Upper lobe of left lung (tissue), 6 donors: ENCODE results near the gene PTPRD. TPM values are rescaled to one million over a fixed set of nuclear protein-coding genes. Genes with fewer than 3 reads are reported as not detected.

Experiments
- ATAC-seq, 2 donors: fragments of 200-7000 bp; cut with Tn5 transposase; one replicate each; pipeline ENCODE4 v1.9.1; 2022; ENCODE audit warnings: mild to moderate bottlenecking in 2 of 2, moderate library complexity in 2 of 2; ENCODE audit not compliant: low FRiP score in 2 of 2
- DNase-seq, 2 donors: peaks; one replicate each; pipeline ENCODE4 v3.0.0-alpha.2; 2019 to 2020
- H3K27ac ChIP-seq, 4 donors: fragments of 200-600 bp; sonication (generic); one replicate each; pipeline ENCODE4 v1.5.1; 2016 to 2019
- H3K27me3 ChIP-seq, 4 donors: fragments of 200-600 bp; sonication (generic); one replicate each; pipeline ENCODE4 v1.5.1; 2017 to 2019
- H3K36me3 ChIP-seq, 4 donors: fragments of 200-600 bp; sonication (generic); one replicate each; pipeline ENCODE4 v1.5.1; 2016 to 2019
- H3K4me1 ChIP-seq, 4 donors: fragments of 200-600 bp; sonication (generic); one replicate each; pipeline ENCODE4 v1.5.1; 2018 to 2019
- H3K4me3 ChIP-seq, 4 donors: fragments of 200-600 bp; sonication (generic); one replicate each; pipeline ENCODE4 v1.5.1; 2017 to 2019; ENCODE audit warnings: mild to moderate bottlenecking in 2 of 4, moderate library complexity in 1 of 4
- H3K9me3 ChIP-seq, 4 donors: fragments of 200-600 bp; sonication (generic); one replicate each; pipeline ENCODE4 v1.5.1; 2018 to 2019
- EP300 ChIP-seq, 4 donors: sonication (generic); formaldehyde crosslinking; IDR thresholded peaks; one replicate each; pipeline ENCODE4 v1.5.1; 2017; ENCODE audit warnings: antibody characterized with exemption in 4 of 4, control low read depth in 2 of 4
- POLR2A ChIP-seq, 4 donors: fragments of 450-650 bp; IDR thresholded peaks; one replicate each; pipeline ENCODE4 v1.5.1; 2016 to 2017; ENCODE audit warnings: antibody characterized with exemption in 4 of 4, mild to moderate bottlenecking in 2 of 4
- POLR2AphosphoS5 ChIP-seq, 2 donors: sonication (generic); formaldehyde crosslinking; IDR thresholded peaks; one replicate each; pipeline ENCODE4 v1.5.1; 2017; ENCODE audit warnings: antibody characterized with exemption in 2 of 2
- WGBS, 2 donors: methylation state at CpG; one replicate each; pipeline ENCODE4 v1.1.5; 2017 to 2018; 5-methylcytosine and 5-hydroxymethylcytosine counted together
- total RNA-seq, 6 donors: library from RNA; depleted of rRNA in 4 of 6; stranded (reverse); fragments of >200 nt in 4 of 6; gene quantifications; one replicate each; pipeline versions ENCODE4 v1.1.0 to v1.2.1, GENCODE V29; 2016 to 2021
- TF ChIP-seq, protein P1 (sequence below), 6 experiments: fragments of 450-650 bp in 4 of 6; fragments of 200-600 bp in 2 of 6; sonication (generic) in 2 of 6; IDR thresholded peaks; one replicate each; pipeline ENCODE4 v1.5.1; 2016 to 2019; ENCODE audit warnings: antibody characterized with exemption in 6 of 6
- donor health status: DM: no; HTN: no; CAD: no; lungs with moderate emphysema.
- donor health status: DM: no; HTN: yes; CAD: no; lungs with severe emphysema.

Gene PTPRD
- total RNA-seq, 6 donors from 2014 or later, result 7.4 to 46.1 (median 14.5) TPM

DNA sequence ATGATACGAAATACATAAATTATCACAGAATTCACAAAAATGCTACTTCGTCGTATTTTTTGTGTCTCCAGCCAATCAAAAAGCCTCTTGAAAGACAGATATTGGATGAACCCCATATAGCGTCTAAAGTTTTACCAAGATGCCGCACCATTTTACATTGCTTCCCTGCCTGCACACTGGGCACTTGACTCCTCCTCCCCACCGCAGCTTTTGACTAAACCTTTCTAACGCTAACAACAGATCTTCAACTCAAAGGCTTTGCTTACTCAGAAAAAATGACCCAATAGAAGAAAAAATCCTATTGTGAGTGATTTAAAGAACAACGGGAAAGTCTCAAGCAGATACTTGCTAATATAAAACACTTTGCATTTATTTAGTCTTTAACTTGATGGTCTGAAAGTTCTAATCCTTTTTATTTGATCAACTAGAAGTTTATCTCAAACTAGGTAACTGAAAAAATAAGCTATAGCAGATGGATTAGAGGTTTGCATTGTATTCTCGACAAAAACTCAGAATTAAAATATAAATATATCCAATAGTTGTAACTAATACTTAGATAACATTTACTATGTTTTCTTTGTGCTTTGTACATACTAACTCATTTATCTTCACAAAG, 2204.1 kb downstream of the PTPRD start:
- Histone ChIP-seq H3K9me3 (no peaks in the 10 kb centered on the region), H3K4me1 (no peaks in the 10 kb centered on the region), H3K27me3 (no peaks in the 10 kb centered on the region), H3K27ac (no peak overlapping the region), H3K4me3 (no peak overlapping the region), H3K36me3 (no peaks in the 10 kb centered on the region)
- no peak for DNase-seq
- 83 to 86% methylated on average over 9 of the region's 9 CpGs for WGBS, 2 donors
- ATAC-seq, result no peak
- TF ChIP-seq POLR2A (IDR thresholded peaks at IDR 0.05) (no peak), EP300 (IDR thresholded peaks at IDR 0.05) (no peak), POLR2AphosphoS5 (IDR thresholded peaks at IDR 0.05) (no peak)
- TF ChIP-seq, protein P1, sequence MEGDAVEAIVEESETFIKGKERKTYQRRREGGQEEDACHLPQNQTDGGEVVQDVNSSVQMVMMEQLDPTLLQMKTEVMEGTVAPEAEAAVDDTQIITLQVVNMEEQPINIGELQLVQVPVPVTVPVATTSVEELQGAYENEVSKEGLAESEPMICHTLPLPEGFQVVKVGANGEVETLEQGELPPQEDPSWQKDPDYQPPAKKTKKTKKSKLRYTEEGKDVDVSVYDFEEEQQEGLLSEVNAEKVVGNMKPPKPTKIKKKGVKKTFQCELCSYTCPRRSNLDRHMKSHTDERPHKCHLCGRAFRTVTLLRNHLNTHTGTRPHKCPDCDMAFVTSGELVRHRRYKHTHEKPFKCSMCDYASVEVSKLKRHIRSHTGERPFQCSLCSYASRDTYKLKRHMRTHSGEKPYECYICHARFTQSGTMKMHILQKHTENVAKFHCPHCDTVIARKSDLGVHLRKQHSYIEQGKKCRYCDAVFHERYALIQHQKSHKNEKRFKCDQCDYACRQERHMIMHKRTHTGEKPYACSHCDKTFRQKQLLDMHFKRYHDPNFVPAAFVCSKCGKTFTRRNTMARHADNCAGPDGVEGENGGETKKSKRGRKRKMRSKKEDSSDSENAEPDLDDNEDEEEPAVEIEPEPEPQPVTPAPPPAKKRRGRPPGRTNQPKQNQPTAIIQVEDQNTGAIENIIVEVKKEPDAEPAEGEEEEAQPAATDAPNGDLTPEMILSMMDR (IDR thresholded peaks at IDR 0.05), result no peak

DNA sequence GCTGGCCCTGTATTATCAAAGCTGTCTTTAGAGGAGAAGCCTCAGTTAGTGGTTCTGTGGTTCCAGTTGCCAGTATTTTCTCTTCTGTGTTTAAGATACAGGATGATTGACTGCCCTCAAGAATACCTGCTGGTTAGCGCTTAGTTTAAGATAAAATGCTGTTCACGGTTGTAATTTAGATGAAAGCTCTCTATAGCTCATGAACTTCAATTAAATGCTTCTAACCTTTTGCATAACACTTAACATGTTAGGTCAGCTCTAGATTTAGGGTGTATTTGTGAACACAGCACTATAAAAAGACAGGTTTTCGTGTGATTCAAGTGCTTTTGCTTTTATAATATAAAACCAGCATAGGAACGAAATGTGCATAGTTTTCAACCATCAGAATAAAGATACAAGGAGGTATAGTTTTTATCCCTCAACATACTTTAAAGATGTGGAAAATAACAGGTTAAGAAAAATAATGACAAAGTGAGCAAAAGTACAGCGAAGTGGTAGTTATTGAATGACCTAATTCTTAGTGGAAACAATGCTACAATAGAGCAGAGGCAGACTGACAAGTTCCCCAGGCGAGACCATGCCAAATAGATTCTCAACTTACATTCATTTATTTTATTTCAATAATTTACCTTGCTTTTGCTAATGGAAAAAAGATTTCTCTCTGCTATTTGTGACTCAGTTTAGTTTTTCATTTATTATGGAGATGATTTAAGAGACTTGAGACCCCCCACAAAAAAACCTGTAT, 2210.7 kb downstream of the PTPRD start:
- H3K4me3 ChIP-seq, result no peak overlapping the region
- H3K27ac ChIP-seq, result no peak overlapping the region
- H3K9me3 ChIP-seq, result no peaks in the 10 kb centered on the region
- TF ChIP-seq POLR2A (IDR thresholded peaks at IDR 0.05) (no peak), POLR2AphosphoS5 (IDR thresholded peaks at IDR 0.05) (no peak), EP300 (IDR thresholded peaks at IDR 0.05) (no peak)
- TF ChIP-seq, protein P1 (IDR thresholded peaks at IDR 0.05), result no peak
- H3K4me1 ChIP-seq, result no peaks in the 10 kb centered on the region
- 62 to 74% methylated on average over 6 of the region's 6 CpGs for WGBS, 2 donors
- DNase-seq (no peak), ATAC-seq (no peak)
- H3K27me3 ChIP-seq, result no peaks in the 10 kb centered on the region
- H3K36me3 ChIP-seq, result no peaks in the 10 kb centered on the region

DNA sequence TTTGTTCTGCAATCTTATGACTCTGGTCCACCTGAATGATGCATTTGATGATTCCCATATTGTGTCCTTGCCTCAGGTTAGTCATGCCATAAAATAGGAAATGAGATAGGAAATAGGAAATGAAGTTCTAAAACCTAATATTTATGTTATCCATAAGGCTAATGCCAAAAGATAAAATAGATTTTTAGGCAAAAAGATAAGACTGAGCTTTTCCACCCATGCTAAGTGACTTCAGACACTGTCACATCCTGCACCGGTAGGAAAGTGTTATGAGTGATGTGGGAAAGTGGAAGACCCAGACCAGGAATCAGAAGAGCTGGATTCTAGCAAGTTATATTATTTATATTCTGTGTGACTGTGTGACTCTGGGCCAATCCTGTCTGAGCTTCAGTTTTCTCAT, 2212.4 kb downstream of the PTPRD start:
- TF ChIP-seq POLR2A (IDR thresholded peaks at IDR 0.05) (no peak), POLR2AphosphoS5 (IDR thresholded peaks at IDR 0.05) (no peak), EP300 (IDR thresholded peaks at IDR 0.05) (no peak)
- TF ChIP-seq, protein P1 (IDR thresholded peaks at IDR 0.05), result no peak
- no peaks in the 10 kb centered on the region for H3K36me3 ChIP-seq
- H3K4me3 ChIP-seq, result no peak overlapping the region
- no peaks in the 10 kb centered on the region for H3K9me3 ChIP-seq
- 63 to 86% methylated on average over 1 of the region's 1 CpG for WGBS, 2 donors
- no peaks in the 10 kb centered on the region for H3K27me3 ChIP-seq
- DNase-seq (no peak), ATAC-seq (no peak)
- H3K27ac ChIP-seq, result no peak overlapping the region
- no peaks in the 10 kb centered on the region for H3K4me1 ChIP-seq

DNA sequence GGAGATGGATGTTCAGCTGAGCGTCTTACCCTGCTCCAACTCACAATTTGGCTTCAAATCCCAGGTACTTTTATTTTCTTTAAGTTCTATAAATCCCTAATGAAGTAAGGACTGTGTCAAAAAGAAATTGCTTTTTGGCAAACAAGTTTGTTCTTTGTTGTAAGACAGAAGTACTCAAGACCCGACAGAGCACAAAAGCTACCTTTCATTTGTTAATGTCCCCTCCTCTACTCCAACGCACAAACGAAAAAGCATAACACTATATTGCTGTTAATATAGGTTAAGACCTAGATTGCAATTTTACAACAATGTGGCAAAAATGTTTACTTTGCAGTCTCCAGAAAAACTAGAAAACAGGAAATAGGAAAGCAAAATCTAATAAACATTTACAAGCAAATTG, 2217.8 kb downstream of the PTPRD start:
- no peaks in the 10 kb centered on the region for H3K9me3 ChIP-seq
- ATAC-seq (no peak), DNase-seq (no peak)
- no peak overlapping the region for H3K4me3 ChIP-seq
- no peaks in the 10 kb centered on the region for H3K36me3 ChIP-seq
- H3K27ac ChIP-seq, result no peak overlapping the region
- H3K27me3 ChIP-seq, result no peaks in the 10 kb centered on the region
- no peaks in the 10 kb centered on the region for H3K4me1 ChIP-seq
- TF ChIP-seq, protein P1 (IDR thresholded peaks at IDR 0.05), result no peak
- TF ChIP-seq POLR2AphosphoS5 (IDR thresholded peaks at IDR 0.05) (no peak), POLR2A (IDR thresholded peaks at IDR 0.05) (no peak), EP300 (IDR thresholded peaks at IDR 0.05) (no peak)
- WGBS, 2 donors, result 80 to 82% methylated on average over 4 of the region's 4 CpGs
